H1 (cell line): ENCODE results near the gene PF4V1. TPM values are rescaled to one million over a fixed set of nuclear protein-coding genes. Genes with fewer than 3 reads are reported as not detected.

ENCODE experiments used
- BACH1 ChIP-seq: IDR thresholded peaks from 2 replicates; pipeline ENCODE4 v1.6.1; 2012; ENCODE audit warnings: low read length, improper control_type of control experiment
- polyA plus RNA-seq, 7 experiments: library from polyadenylated mRNA; depleted of rRNA in 3 of 7; stranded (reverse) in 5 of 7; unstranded in 2 of 7; fragments of >200 nt in 5 of 7; fragments of 200-250 nt in 2 of 7; gene quantifications; 1 replicate in 5 of 7; 2 replicates in 1 of 7; 4 replicates in 1 of 7; pipeline versions ENCODE4 v1.2.1 to v1.2.3, GENCODE V29; 2011 to 2013; ENCODE audit warnings: missing spikeins in 2 of 7, mixed read lengths in 2 of 7
- total RNA-seq: library from RNA; stranded (reverse); fragmentation: NEBNext Ultra II Directional; extraction: Animal tissue kit (Norgen Biotek cat#: 25700); gene quantifications from 2 replicates; pipeline ENCODE4 v1.2.1, GENCODE V29; 2021

The PF4V1 gene
- total and polyA plus RNA-seq, 2 of the 8 experiments (the other 6 are each of a cell fraction or from before 2014, with no cell fraction given), result not detected

DNA sequence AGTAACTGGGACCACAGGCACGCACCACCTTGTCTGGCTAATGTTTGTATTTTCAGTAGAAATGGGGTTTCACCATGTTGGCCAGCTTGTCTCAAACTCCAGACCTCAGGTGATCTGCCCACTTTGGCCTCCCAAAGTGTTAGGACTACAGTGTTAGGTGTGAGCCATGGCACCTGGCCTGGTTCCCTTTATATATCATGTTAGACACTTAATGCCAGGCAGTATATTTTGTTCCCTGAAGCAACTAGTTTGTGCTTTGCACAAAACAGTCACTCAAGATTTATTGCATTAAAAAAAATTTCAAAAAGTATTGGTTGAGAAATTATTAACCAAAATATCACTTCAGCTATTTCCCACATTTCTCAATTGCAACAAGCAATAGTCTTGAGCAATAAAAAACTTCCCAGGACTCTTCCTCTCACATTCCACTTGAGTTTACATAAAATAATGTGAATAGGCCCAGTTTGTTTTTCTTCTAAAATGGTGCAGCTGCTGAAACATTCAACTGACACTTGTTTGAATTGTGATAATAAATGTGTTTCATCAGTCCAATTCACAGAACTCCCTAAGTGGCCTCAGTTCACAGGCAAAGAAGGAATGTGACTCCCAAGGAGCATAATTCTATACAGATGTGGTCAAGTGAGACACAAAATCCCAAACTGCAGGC is 38.8 kb downstream of the PF4V1 start (continued):
- no peak for TF ChIP-seq BACH1
